ENCODE measurements around the gene SSTR1. TPM values are rescaled to one million over a fixed set of nuclear protein-coding genes. Genes with fewer than 3 reads are reported as not detected.

Gene SSTR1
- total RNA-seq, 1 donor from 2014 or later = not detected

GRCh38 chr14:38197001-38197783 lies 10.5 kb upstream of the SSTR1 start:
- no peak overlapping the region for H3K27ac Mint-ChIP-seq
- Histone ChIP-seq H3K4me2 (no peak overlapping the region), H3K36me3 (no peaks in the 10 kb centered on the region), H3K27ac (no peak overlapping the region), H3K79me2 (ENCODE audit: low read depth) (no peaks in the 10 kb centered on the region), H3K27me3 (peaks cover 21% of the 10 kb centered on the region), H3K4me3 (no peak overlapping the region), H3K9ac (no peak overlapping the region), H4K20me1 (ENCODE audit: low read depth) (no peaks in the 10 kb centered on the region), H3K4me1 (peaks cover 3% of the 10 kb centered on the region), H3F3A (ENCODE audit: low read depth) (no peaks in the 10 kb centered on the region), H2AFZ (replicated peaks) (no peak overlapping the region), H3K9me3 (ENCODE audit: low read depth) (no peaks in the 10 kb centered on the region)
- H3K27me3 Mint-ChIP-seq (ENCODE audit: insufficient read depth, low read depth) = peaks cover 5% of the 10 kb centered on the region
- H3K9me3 Mint-ChIP-seq = no peaks in the 10 kb centered on the region
- peak; percentile 75 for TF ChIP-seq CTCF (IDR thresholded peaks at IDR 0.05)
- no peak for TF ChIP-seq EZH2 (IDR thresholded peaks at IDR 0.05)
- no peak for TF ChIP-seq EZH2phosphoT487 (IDR thresholded peaks at IDR 0.05)
- DNase-seq (ENCODE audit: low spot score) = no peak
- H3K4me3 Mint-ChIP-seq = peak overlapping the region; percentile 53
- no peaks in the 10 kb centered on the region for H3K36me3 Mint-ChIP-seq
- H3K4me1 Mint-ChIP-seq = no peaks in the 10 kb centered on the region

GRCh38 chr14:38197784-38198335 lies 9.8 kb upstream of the SSTR1 start:
- H3K4me3 Mint-ChIP-seq = no peak overlapping the region
- no peak overlapping the region for H3K4me3 ChIP-seq
- no peak overlapping the region for H3K27ac Mint-ChIP-seq
- no peaks in the 10 kb centered on the region for H4K20me1 ChIP-seq (ENCODE audit: low read depth)
- H3K27ac ChIP-seq = no peak overlapping the region
- no peaks in the 10 kb centered on the region for H3K4me1 ChIP-seq
- H3K4me2 ChIP-seq = no peak overlapping the region
- H3K27me3 Mint-ChIP-seq (ENCODE audit: insufficient read depth, low read depth) = peaks cover 5% of the 10 kb centered on the region
- no peak overlapping the region for H3K9ac ChIP-seq
- no peak for DNase-seq (ENCODE audit: low spot score)
- H3K4me1 Mint-ChIP-seq = no peaks in the 10 kb centered on the region
- no peaks in the 10 kb centered on the region for H3K9me3 ChIP-seq (ENCODE audit: low read depth)
- no peaks in the 10 kb centered on the region for H3K36me3 ChIP-seq
- peaks cover 14% of the 10 kb centered on the region for H3K27me3 ChIP-seq
- H3K79me2 ChIP-seq (ENCODE audit: low read depth) = no peaks in the 10 kb centered on the region
- H3K36me3 Mint-ChIP-seq = no peaks in the 10 kb centered on the region
- TF ChIP-seq EZH2phosphoT487 (IDR thresholded peaks at IDR 0.05) (no peak), EZH2 (IDR thresholded peaks at IDR 0.05) (no peak), CTCF (IDR thresholded peaks at IDR 0.05) (no peak)
- no peak overlapping the region for H2AFZ ChIP-seq (replicated peaks)
- H3K9me3 Mint-ChIP-seq = no peaks in the 10 kb centered on the region
- H3F3A ChIP-seq (ENCODE audit: low read depth) = no peaks in the 10 kb centered on the region

GRCh38 chr14:38198425-38198824 lies 9.3 kb upstream of the SSTR1 start:
- Histone ChIP-seq H3K36me3 (no peaks in the 10 kb centered on the region), H3K4me3 (no peak overlapping the region), H3K9ac (no peak overlapping the region), H3K27ac (no peak overlapping the region), H3K79me2 (ENCODE audit: low read depth) (no peaks in the 10 kb centered on the region), H3K4me2 (no peak overlapping the region), H3K4me1 (no peaks in the 10 kb centered on the region), H3F3A (ENCODE audit: low read depth) (no peaks in the 10 kb centered on the region), H2AFZ (replicated peaks) (no peak overlapping the region), H3K27me3 (peaks cover 8% of the 10 kb centered on the region), H4K20me1 (ENCODE audit: low read depth) (no peaks in the 10 kb centered on the region), H3K9me3 (ENCODE audit: low read depth) (no peaks in the 10 kb centered on the region)
- no peak for TF ChIP-seq EZH2phosphoT487 (IDR thresholded peaks at IDR 0.05)
- no peak for TF ChIP-seq CTCF (IDR thresholded peaks at IDR 0.05)
- no peak for TF ChIP-seq EZH2 (IDR thresholded peaks at IDR 0.05)
- DNase-seq (ENCODE audit: low spot score) = no peak
- peaks cover 5% of the 10 kb centered on the region for H3K27me3 Mint-ChIP-seq (ENCODE audit: insufficient read depth, low read depth)
- no peaks in the 10 kb centered on the region for H3K4me1 Mint-ChIP-seq
- no peak overlapping the region for H3K4me3 Mint-ChIP-seq
- no peaks in the 10 kb centered on the region for H3K9me3 Mint-ChIP-seq
- no peaks in the 10 kb centered on the region for H3K36me3 Mint-ChIP-seq
- no peak overlapping the region for H3K27ac Mint-ChIP-seq
